ENCODE measurements around the gene CXXC5.

CXXC5 gene

GRCh38 chr5:139660923-139661814 is 13.0 kb downstream of the CXXC5 start:
- peak; percentile 75 for DNase-seq (ENCODE audit: low read depth)
- peak overlapping the region; percentile 13 for H3K4me3 ChIP-seq (ENCODE audit: control insufficient read depth, low read depth, low read length)

DNA sequence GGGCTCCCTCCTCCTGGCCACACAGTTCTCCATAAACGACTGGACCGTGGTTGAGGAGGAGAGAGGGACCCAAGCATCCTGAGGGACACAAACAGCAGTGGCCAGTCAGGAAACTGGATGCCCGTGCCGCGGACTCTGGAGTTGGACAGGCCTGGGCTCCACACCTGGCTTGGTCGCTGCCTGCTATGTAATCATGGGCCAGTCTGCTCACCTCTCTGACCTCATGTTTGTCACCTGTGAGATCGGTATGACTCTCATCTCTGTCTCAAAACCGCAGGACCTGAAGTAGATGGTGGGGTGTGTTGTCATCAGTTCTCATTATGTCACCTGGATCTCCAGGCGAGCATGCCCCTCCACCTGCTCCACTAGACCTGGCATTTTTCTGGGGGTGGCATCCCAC is 14.5 kb downstream of the CXXC5 start:
- DNase-seq (ENCODE audit: low read depth): no peak
- TF ChIP-seq, protein P1, sequence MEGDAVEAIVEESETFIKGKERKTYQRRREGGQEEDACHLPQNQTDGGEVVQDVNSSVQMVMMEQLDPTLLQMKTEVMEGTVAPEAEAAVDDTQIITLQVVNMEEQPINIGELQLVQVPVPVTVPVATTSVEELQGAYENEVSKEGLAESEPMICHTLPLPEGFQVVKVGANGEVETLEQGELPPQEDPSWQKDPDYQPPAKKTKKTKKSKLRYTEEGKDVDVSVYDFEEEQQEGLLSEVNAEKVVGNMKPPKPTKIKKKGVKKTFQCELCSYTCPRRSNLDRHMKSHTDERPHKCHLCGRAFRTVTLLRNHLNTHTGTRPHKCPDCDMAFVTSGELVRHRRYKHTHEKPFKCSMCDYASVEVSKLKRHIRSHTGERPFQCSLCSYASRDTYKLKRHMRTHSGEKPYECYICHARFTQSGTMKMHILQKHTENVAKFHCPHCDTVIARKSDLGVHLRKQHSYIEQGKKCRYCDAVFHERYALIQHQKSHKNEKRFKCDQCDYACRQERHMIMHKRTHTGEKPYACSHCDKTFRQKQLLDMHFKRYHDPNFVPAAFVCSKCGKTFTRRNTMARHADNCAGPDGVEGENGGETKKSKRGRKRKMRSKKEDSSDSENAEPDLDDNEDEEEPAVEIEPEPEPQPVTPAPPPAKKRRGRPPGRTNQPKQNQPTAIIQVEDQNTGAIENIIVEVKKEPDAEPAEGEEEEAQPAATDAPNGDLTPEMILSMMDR (IDR thresholded peaks at IDR 0.05; ENCODE audit: control insufficient read depth, insufficient read depth, low read depth, low read length, missing control alignments): no peak
- no peak overlapping the region for H3K4me3 ChIP-seq (ENCODE audit: control insufficient read depth, low read depth, low read length)

More at GRCh38 chr5:139660923-139661814, 13.0 kb downstream of the CXXC5 start:
- TF ChIP-seq, protein P1 (IDR thresholded peaks at IDR 0.05; ENCODE audit: control insufficient read depth, insufficient read depth, low read depth, low read length, missing control alignments): no peak

GRCh38 chr5:139663207-139664085 is 15.3 kb downstream of the CXXC5 start:
- TF ChIP-seq, protein P1 (IDR thresholded peaks at IDR 0.05; ENCODE audit: control insufficient read depth, insufficient read depth, low read depth, low read length, missing control alignments): no peak
- DNase-seq (ENCODE audit: low read depth): no peak
- H3K4me3 ChIP-seq (ENCODE audit: control insufficient read depth, low read depth, low read length): no peak overlapping the region

- DNase-seq (ENCODE audit: low read depth): no peak
Observed at GRCh38 chr5:139664086-139664693, 16.0 kb downstream of the CXXC5 start.

GRCh38 chr5:139664727-139665351 is 16.7 kb downstream of the CXXC5 start:
- no peak for DNase-seq (ENCODE audit: low read depth)
- TF ChIP-seq, protein P1 (IDR thresholded peaks at IDR 0.05; ENCODE audit: control insufficient read depth, insufficient read depth, low read depth, low read length, missing control alignments): no peak

More at GRCh38 chr5:139664086-139664693, 16.0 kb downstream of the CXXC5 start:
- no peak overlapping the region for H3K4me3 ChIP-seq (ENCODE audit: control insufficient read depth, low read depth, low read length)
- TF ChIP-seq, protein P1 (IDR thresholded peaks at IDR 0.05; ENCODE audit: control insufficient read depth, insufficient read depth, low read depth, low read length, missing control alignments): no peak

DNA sequence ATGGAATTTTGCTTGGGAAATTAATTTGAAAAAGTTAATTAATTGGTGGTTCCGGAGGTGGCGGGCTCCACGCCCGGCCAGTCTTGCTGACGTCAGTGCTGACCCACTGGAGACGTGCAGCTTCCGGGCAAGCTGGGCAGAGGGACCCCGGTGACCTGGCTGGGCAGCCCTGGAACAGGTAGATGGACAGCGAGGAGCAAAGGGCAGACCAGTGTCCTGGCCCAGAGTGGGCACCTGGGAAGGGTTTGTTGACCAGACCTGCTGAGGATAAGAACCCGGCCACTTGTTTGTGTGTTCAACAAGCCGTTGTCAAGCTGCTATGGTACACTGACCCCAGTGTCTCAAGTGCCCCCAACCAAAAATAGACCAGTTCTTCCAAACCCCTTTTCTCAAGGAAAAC is 17.5 kb downstream of the CXXC5 start:
- DNase-seq (ENCODE audit: low read depth): no peak
- TF ChIP-seq, protein P1 (IDR thresholded peaks at IDR 0.05; ENCODE audit: control insufficient read depth, insufficient read depth, low read depth, low read length, missing control alignments): no peak
- H3K4me3 ChIP-seq (ENCODE audit: control insufficient read depth, low read depth, low read length): no peak overlapping the region

More at GRCh38 chr5:139664727-139665351, 16.7 kb downstream of the CXXC5 start:
- H3K4me3 ChIP-seq (ENCODE audit: control insufficient read depth, low read depth, low read length): no peak overlapping the region

Measured in AG09309 (cell line).